Measurements from ENCODE around the gene FBLN2.

The FBLN2 gene

GRCh38 chr3:13628841-13629551 lies 80.1 kb downstream of the FBLN2 start:
- no peak for DNase-seq

- DNase-seq: no peak
Observed at GRCh38 chr3:13629644-13630043, 80.7 kb downstream of the FBLN2 start.

- DNase-seq: no peak
Observed at GRCh38 chr3:13631256-13631655, 82.3 kb downstream of the FBLN2 start.

GRCh38 chr3:13633176-13633575 lies 84.3 kb downstream of the FBLN2 start:
- DNase-seq: no peak

GRCh38 chr3:13634151-13634550 lies 85.2 kb downstream of the FBLN2 start:
- no peak for DNase-seq

GRCh38 chr3:13634615-13635014 lies 85.7 kb downstream of the FBLN2 start:
- no peak for DNase-seq

- DNase-seq: no peak
Observed at GRCh38 chr3:13636186-13636585, 87.3 kb downstream of the FBLN2 start.

- DNase-seq: no peak
Observed at GRCh38 chr3:13636874-13637273, 87.9 kb downstream of the FBLN2 start.

GRCh38 chr3:13637311-13637891 lies 88.5 kb downstream of the FBLN2 start:
- DNase-seq: peak; percentile 6

- no peak for DNase-seq
Observed at GRCh38 chr3:13637953-13638352, 89.0 kb downstream of the FBLN2 start.

GRCh38 chr3:13638927-13639326 lies 90.0 kb downstream of the FBLN2 start:
- DNase-seq: no peak

- no peak for DNase-seq
Observed at GRCh38 chr3:13642597-13642996, 93.7 kb downstream of the FBLN2 start.

GRCh38 chr3:13644341-13645117 lies 95.6 kb downstream of the FBLN2 start:
- DNase-seq: no peak

GRCh38 chr3:13645801-13646637 lies 97.1 kb downstream of the FBLN2 start:
- no peak for DNase-seq

- DNase-seq: no peak
Observed at GRCh38 chr3:13647298-13648059, 98.6 kb downstream of the FBLN2 start.

- DNase-seq: peak; percentile 45
Observed at GRCh38 chr3:13648060-13649001, 99.4 kb downstream of the FBLN2 start.

- DNase-seq: no peak
Observed at GRCh38 chr3:13650210-13651056, 101.5 kb downstream of the FBLN2 start.

GRCh38 chr3:13651057-13651400 lies 102.1 kb downstream of the FBLN2 start:
- DNase-seq: no peak

- DNase-seq: no peak
Observed at GRCh38 chr3:13651775-13652428, 103.0 kb downstream of the FBLN2 start.

GRCh38 chr3:13652728-13653127 lies 103.8 kb downstream of the FBLN2 start:
- DNase-seq: no peak
